K562 (cell line): ENCODE data around the gene SPATA3. TPM values are rescaled to one million over a fixed set of nuclear protein-coding genes. Genes with fewer than 3 reads are reported as not detected.

ENCODE experiments used
- ETV6 ChIP-seq, 3 experiments: fragments of 150-350 bp in 1 of 3; sonication (generic) in 1 of 3; formaldehyde crosslinking in 1 of 3; IDR thresholded peaks; 2 replicates each; pipeline versions ENCODE4 v1.6.1 to v1.8.0; 2014 to 2022; ENCODE audit warnings: borderline replicate concordance in 2 of 3, low read depth in 2 of 3, antibody characterized with exemption in 1 of 3, low read length in 1 of 3, mild to moderate bottlenecking in 1 of 3, missing genetic modification reagents in 1 of 3
- FOSL1 ChIP-seq: fragments of 200-800 bp; sonication (Bioruptor generic); conservative IDR thresholded peaks from 2 replicates; pipeline ENCODE4 v1.6.1; 2016; ENCODE audit warnings: missing genetic modification characterization, missing compliant biosample characterization
- HDAC8 ChIP-seq: fragments of 450-650 bp; IDR thresholded peaks from 2 replicates; pipeline ENCODE4 v1.6.1; 2016; ENCODE audit warnings: mild to moderate bottlenecking, missing genetic modification characterization, moderate library complexity, missing compliant biosample characterization
- KLF16 ChIP-seq: IDR thresholded peaks from 2 replicates; pipeline ENCODE4 v1.6.1; 2016; ENCODE audit warnings: antibody characterized with exemption
- NFIX ChIP-seq: fragments of 250-450 bp; sonication (Bioruptor Pico); IDR thresholded peaks from 2 replicates; pipeline ENCODE4 v1.4.0; 2020; ENCODE audit warnings: low read depth, mild to moderate bottlenecking, moderate library complexity
- PYGO2 ChIP-seq: fragments of 450-650 bp; IDR thresholded peaks from 2 replicates; pipeline ENCODE4 v1.6.1; 2016; ENCODE audit warnings: mild to moderate bottlenecking, missing genetic modification characterization, moderate library complexity, missing compliant biosample characterization
- RNF2 ChIP-seq: sonication (generic); IDR thresholded peaks from 2 replicates; pipeline ENCODE4 v1.6.1; 2016
- YY1 ChIP-seq, 3 experiments: IDR thresholded peaks; 2 replicates each; pipeline ENCODE4 v1.6.1; 2011; ENCODE audit warnings: low read length in 2 of 3, mild to moderate bottlenecking in 2 of 3, moderate library complexity in 2 of 3, borderline replicate concordance in 1 of 3, control low read depth in 1 of 3, low read depth in 1 of 3; ENCODE audit not compliant: insufficient read depth in 3 of 3, insufficient replicate concordance in 2 of 3, control insufficient read depth in 1 of 3, insufficient read length in 1 of 3; ENCODE audit errors: extremely low read depth in 1 of 3
- ZEB2 ChIP-seq: fragments of 450-650 bp; IDR thresholded peaks from 2 replicates; pipeline ENCODE4 v1.6.1; 2016
- polyA plus RNA-seq, 8 experiments: library from polyadenylated mRNA; depleted of rRNA in 4 of 8; stranded (reverse) in 5 of 8; unstranded in 3 of 8; fragments of >200 nt; fragmentation: Nextera tagmentation in 2 of 8; fragmentation: Illumina TruSeq in 1 of 8; extraction: Ambion mirVana in 2 of 8; extraction: Trizol in 1 of 8; gene quantifications; 2 replicates each; pipeline versions ENCODE4 v1.2.1 to v1.2.3, GENCODE V29; 2011 to 2014; ENCODE audit warnings: inconsistent platforms in 1 of 8, missing spikeins in 1 of 8
- total RNA-seq, 7 experiments: library from RNA; depleted of rRNA in 6 of 7; stranded (reverse); fragments of >200 nt in 6 of 7; fragmentation: Illumina TruSeq in 2 of 7; extraction: Trizol in 2 of 7; gene quantifications; 2 replicates each; pipeline versions ENCODE4 v1.2.1 to v1.2.3, GENCODE V29; 2011 to 2021; ENCODE audit warnings: low replicate concordance in 1 of 7
- TF ChIP-seq, protein P1 (sequence below): sonication (generic); formaldehyde crosslinking; IDR thresholded peaks from 2 replicates; pipeline ENCODE4 v1.8.0; 2023; ENCODE audit warnings: missing genetic modification reagents, mild to moderate bottlenecking, borderline replicate concordance
- TF ChIP-seq, protein P2 (sequence below): sonication (generic); formaldehyde crosslinking; IDR thresholded peaks from 2 replicates; pipeline ENCODE4 v1.8.0; 2022; ENCODE audit warnings: missing genetic modification reagents, mild to moderate bottlenecking, borderline replicate concordance

Gene SPATA3
- total and polyA plus RNA-seq, 9 of the 15 experiments (the other 6 are each of a cell fraction or from before 2014, with no cell fraction given) = not detected

DNA sequence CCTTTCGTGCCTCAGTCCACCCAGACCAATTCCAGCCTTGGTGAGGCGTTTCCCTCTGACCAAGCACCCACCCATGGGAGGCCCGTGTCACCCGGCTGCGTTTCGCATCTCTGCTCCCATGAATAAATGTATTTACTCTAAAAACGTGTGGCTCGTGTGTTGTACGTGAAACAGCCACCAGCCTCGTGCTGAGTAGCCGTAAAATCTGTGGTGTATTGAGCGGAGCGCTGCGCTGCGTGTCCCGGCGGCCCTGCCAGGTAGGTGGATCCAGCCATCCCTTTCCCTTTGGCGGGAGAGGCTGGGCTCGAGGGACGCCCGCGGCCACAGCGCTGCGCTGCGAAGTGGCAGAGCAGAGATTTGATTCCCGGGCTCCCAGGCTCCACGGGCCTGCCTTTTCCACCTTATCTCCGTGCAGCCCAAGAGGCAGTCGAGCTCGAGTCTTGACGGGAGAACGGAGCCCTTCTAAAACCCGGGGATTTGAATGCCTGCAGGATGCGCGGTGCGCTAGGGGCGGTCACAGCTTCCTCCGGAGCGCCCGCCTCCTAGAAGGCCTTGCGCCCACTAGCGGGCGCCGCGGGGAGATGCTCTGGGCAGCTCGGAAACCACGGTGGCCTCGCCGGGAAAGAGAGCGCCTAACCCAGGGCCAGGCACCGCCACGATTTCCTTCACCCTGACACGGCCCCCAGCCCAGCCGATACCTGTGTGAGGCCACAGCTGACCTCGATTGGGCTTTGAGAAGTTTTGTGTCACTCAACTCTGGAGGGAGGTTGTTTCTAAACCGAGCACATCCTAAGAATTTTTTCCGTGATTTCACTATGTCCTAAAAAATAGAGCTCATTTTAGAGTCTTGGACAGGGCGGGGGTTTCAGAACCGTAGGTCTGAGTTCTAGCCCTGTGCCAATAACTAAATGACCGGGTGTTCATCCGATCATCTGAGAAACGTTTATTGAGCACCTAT, 56.9 kb downstream of the SPATA3 start (continued):
- TF ChIP-seq ETV6 (IDR thresholded peaks at IDR 0.05; ENCODE audit: borderline replicate concordance in 1 of 2, low read depth in 2 of 2, low read length in 1 of 2) (no peak), ETV6 (CRISPR knock-in tag; IDR thresholded peaks at IDR 0.05; ENCODE audit: borderline replicate concordance) (no peak), FOSL1 (tag) (no peak), ZEB2 (no peak), RNF2 (no peak), PYGO2 (tag) (no peak), KLF16 (0 out of 2 replicates have a peak, but pooled peaks have one; percentile 15), HDAC8 (no peak), NFIX (no peak), YY1 (IDR thresholded peaks at IDR 0.05; ENCODE audit: borderline replicate concordance in 1 of 3, control insufficient read depth in 1 of 3, extremely low read depth in 1 of 3, insufficient read depth in 3 of 3, insufficient read length in 1 of 3, insufficient replicate concordance in 2 of 3, low read depth in 1 of 3, low read length in 2 of 3) (peak in 1 of 3 experiments; percentile 28)
- TF ChIP-seq, protein P1, sequence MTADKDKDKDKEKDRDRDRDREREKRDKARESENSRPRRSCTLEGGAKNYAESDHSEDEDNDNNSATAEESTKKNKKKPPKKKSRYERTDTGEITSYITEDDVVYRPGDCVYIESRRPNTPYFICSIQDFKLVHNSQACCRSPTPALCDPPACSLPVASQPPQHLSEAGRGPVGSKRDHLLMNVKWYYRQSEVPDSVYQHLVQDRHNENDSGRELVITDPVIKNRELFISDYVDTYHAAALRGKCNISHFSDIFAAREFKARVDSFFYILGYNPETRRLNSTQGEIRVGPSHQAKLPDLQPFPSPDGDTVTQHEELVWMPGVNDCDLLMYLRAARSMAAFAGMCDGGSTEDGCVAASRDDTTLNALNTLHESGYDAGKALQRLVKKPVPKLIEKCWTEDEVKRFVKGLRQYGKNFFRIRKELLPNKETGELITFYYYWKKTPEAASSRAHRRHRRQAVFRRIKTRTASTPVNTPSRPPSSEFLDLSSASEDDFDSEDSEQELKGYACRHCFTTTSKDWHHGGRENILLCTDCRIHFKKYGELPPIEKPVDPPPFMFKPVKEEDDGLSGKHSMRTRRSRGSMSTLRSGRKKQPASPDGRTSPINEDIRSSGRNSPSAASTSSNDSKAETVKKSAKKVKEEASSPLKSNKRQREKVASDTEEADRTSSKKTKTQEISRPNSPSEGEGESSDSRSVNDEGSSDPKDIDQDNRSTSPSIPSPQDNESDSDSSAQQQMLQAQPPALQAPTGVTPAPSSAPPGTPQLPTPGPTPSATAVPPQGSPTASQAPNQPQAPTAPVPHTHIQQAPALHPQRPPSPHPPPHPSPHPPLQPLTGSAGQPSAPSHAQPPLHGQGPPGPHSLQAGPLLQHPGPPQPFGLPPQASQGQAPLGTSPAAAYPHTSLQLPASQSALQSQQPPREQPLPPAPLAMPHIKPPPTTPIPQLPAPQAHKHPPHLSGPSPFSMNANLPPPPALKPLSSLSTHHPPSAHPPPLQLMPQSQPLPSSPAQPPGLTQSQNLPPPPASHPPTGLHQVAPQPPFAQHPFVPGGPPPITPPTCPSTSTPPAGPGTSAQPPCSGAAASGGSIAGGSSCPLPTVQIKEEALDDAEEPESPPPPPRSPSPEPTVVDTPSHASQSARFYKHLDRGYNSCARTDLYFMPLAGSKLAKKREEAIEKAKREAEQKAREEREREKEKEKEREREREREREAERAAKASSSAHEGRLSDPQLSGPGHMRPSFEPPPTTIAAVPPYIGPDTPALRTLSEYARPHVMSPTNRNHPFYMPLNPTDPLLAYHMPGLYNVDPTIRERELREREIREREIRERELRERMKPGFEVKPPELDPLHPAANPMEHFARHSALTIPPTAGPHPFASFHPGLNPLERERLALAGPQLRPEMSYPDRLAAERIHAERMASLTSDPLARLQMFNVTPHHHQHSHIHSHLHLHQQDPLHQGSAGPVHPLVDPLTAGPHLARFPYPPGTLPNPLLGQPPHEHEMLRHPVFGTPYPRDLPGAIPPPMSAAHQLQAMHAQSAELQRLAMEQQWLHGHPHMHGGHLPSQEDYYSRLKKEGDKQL (CRISPR knock-in tag) = no peak
- TF ChIP-seq, protein P2, sequence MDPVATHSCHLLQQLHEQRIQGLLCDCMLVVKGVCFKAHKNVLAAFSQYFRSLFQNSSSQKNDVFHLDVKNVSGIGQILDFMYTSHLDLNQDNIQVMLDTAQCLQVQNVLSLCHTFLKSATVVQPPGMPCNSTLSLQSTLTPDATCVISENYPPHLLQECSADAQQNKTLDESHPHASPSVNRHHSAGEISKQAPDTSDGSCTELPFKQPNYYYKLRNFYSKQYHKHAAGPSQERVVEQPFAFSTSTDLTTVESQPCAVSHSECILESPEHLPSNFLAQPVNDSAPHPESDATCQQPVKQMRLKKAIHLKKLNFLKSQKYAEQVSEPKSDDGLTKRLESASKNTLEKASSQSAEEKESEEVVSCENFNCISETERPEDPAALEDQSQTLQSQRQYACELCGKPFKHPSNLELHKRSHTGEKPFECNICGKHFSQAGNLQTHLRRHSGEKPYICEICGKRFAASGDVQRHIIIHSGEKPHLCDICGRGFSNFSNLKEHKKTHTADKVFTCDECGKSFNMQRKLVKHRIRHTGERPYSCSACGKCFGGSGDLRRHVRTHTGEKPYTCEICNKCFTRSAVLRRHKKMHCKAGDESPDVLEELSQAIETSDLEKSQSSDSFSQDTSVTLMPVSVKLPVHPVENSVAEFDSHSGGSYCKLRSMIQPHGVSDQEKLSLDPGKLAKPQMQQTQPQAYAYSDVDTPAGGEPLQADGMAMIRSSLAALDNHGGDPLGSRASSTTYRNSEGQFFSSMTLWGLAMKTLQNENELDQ (CRISPR knock-in tag) = no peak
